Suprapubic skin (tissue), 4 donors: Measurements from ENCODE around the gene TBL1X. TPM values are rescaled to one million over a fixed set of nuclear protein-coding genes. Genes with fewer than 3 reads are reported as not detected.

ENCODE experiments used
- DNase-seq, 2 donors: peaks; one replicate each; pipeline ENCODE4 v3.0.0-alpha.2; 2019; ENCODE audit warnings: low spot score in 2 of 2
- H3K27ac ChIP-seq: fragments of 200-600 bp; sonication (generic); one replicate; pipeline ENCODE4 v1.5.1; 2019
- H3K27me3 ChIP-seq: fragments of 200-600 bp; sonication (generic); one replicate; pipeline ENCODE4 v1.5.1; 2019
- H3K36me3 ChIP-seq: fragments of 200-600 bp; sonication (generic); one replicate; pipeline ENCODE4 v1.5.1; 2019
- H3K4me1 ChIP-seq: fragments of 200-600 bp; sonication (generic); one replicate; pipeline ENCODE4 v1.5.1; 2019
- H3K4me3 ChIP-seq: fragments of 200-600 bp; sonication (generic); one replicate; pipeline ENCODE4 v1.5.1; 2019; ENCODE audit warnings: mild to moderate bottlenecking
- H3K9me3 ChIP-seq: fragments of 200-600 bp; sonication (generic); one replicate; pipeline ENCODE4 v1.5.1; 2019
- EP300 ChIP-seq: sonication (generic); formaldehyde crosslinking; IDR thresholded peaks from one replicate; pipeline ENCODE4 v1.6.1; 2017; ENCODE audit warnings: antibody characterized with exemption
- POLR2A ChIP-seq, 2 donors: fragments of 450-650 bp; IDR thresholded peaks; one replicate each; pipeline ENCODE4 v1.6.1; 2017; ENCODE audit warnings: antibody characterized with exemption in 2 of 2, mild to moderate bottlenecking in 2 of 2, moderate library complexity in 2 of 2
- POLR2AphosphoS5 ChIP-seq, 3 donors: sonication (generic); formaldehyde crosslinking; IDR thresholded peaks; one replicate each; pipeline ENCODE4 v1.6.1; 2017; ENCODE audit warnings: antibody characterized with exemption in 3 of 3
- WGBS: methylation state at CpG from one replicate; pipeline ENCODE4 v1.1.5; 2018; 5-methylcytosine and 5-hydroxymethylcytosine counted together
- total RNA-seq, 4 donors: library from RNA; depleted of rRNA; stranded (reverse); fragments of >200 nt; gene quantifications; one replicate each; pipeline ENCODE4 v1.1.0, GENCODE V29; 2016
- TF ChIP-seq, protein P1 (sequence below), 2 donors: fragments of 200-600 bp in 1 of 2; fragments of 450-650 bp in 1 of 2; sonication (generic) in 1 of 2; IDR thresholded peaks; one replicate each; pipeline ENCODE4 v1.5.1; 2016 to 2019; ENCODE audit warnings: antibody characterized with exemption in 2 of 2, mild to moderate bottlenecking in 1 of 2, moderate library complexity in 1 of 2

Gene TBL1X
- total RNA-seq, 4 donors from 2014 or later = 13.2 to 31.0 (median 17.1) TPM

DNA sequence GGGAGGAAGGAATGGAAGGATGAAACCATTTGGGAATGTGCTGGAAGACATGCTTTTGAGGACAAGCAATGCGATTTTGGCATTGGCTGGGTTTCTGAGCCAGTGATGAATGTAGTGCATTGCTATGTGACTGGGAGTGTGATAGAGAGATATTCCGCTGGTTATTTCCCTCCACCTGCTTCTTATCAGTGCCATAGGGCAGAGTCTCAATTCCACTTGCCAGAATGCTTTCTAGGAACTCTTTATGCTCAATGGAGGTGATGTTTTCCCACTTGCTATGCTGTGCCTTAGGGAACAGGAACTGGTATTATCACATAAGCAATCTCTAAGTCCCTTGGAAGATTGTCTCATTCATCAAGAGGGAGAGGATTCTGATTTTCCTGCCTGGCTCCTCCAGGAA, 28.0 kb downstream of the TBL1X start:
- 65% methylated on average over 2 of the region's 2 CpGs for WGBS
- H3K4me3 ChIP-seq = no peak overlapping the region
- no peaks in the 10 kb centered on the region for H3K27me3 ChIP-seq
- no peaks in the 10 kb centered on the region for H3K36me3 ChIP-seq
- no peaks in the 10 kb centered on the region for H3K4me1 ChIP-seq
- TF ChIP-seq POLR2AphosphoS5 (IDR thresholded peaks at IDR 0.05) (no peak), POLR2A (IDR thresholded peaks at IDR 0.05) (no peak), EP300 (no peak)
- TF ChIP-seq, protein P1, sequence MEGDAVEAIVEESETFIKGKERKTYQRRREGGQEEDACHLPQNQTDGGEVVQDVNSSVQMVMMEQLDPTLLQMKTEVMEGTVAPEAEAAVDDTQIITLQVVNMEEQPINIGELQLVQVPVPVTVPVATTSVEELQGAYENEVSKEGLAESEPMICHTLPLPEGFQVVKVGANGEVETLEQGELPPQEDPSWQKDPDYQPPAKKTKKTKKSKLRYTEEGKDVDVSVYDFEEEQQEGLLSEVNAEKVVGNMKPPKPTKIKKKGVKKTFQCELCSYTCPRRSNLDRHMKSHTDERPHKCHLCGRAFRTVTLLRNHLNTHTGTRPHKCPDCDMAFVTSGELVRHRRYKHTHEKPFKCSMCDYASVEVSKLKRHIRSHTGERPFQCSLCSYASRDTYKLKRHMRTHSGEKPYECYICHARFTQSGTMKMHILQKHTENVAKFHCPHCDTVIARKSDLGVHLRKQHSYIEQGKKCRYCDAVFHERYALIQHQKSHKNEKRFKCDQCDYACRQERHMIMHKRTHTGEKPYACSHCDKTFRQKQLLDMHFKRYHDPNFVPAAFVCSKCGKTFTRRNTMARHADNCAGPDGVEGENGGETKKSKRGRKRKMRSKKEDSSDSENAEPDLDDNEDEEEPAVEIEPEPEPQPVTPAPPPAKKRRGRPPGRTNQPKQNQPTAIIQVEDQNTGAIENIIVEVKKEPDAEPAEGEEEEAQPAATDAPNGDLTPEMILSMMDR (IDR thresholded peaks at IDR 0.05) = no peak
- H3K9me3 ChIP-seq = no peaks in the 10 kb centered on the region
- no peak overlapping the region for H3K27ac ChIP-seq
- no peak for DNase-seq

DNA sequence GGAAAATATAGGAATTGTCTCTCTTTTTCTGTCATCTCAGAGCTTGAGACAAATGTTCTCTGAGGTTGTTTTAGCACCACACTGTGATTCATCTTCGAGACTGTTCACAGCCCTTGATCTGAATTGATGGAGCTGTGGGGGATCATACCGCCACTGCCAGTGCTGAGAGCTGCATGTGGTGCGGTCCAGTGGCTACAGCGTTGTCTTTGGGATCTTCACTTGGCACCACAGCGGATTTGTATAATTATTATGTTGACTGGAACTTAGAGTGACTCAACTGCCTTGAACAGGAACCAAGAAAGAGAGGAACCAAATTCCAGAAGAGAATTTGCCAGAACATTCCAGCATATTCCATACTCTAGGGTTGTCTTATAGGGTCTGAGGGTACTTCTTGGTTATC, 29.1 kb downstream of the TBL1X start:
- H3K36me3 ChIP-seq = no peaks in the 10 kb centered on the region
- DNase-seq = no peak

DNA sequence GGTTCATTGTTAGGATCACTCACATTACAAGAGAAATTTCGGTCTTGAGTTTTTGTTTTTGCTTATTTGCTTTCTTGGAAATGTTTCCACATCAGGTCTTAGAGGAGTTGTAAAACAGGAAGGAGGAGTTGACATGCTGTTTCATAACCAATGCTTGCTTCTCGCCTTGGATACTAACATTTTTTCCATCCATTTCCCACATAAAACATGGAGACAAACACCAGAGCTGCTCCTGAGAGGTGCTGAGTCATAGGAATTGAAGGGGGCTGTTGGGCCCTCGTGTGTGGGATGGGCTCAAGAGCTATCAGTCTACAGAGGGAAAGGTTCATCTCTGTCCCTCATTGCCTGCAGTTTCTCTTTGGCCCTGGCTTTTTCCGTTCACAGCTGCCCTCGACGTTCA, 29.9 kb downstream of the TBL1X start:
- no peak for TF ChIP-seq POLR2AphosphoS5 (IDR thresholded peaks at IDR 0.05)
- TF ChIP-seq POLR2A (IDR thresholded peaks at IDR 0.05) = no peak
- TF ChIP-seq, protein P1 (IDR thresholded peaks at IDR 0.05) = no peak
- TF ChIP-seq EP300 = no peak
- no peaks in the 10 kb centered on the region for H3K4me1 ChIP-seq
- no peaks in the 10 kb centered on the region for H3K9me3 ChIP-seq
- no peak for DNase-seq
- 78% methylated on average over 6 of the region's 6 CpGs for WGBS
- no peaks in the 10 kb centered on the region for H3K27me3 ChIP-seq
- H3K36me3 ChIP-seq = no peaks in the 10 kb centered on the region
- H3K27ac ChIP-seq = no peak overlapping the region
- no peak overlapping the region for H3K4me3 ChIP-seq

More for the DNA sequence above, 29.1 kb downstream of the TBL1X start:
- no peaks in the 10 kb centered on the region for H3K4me1 ChIP-seq
- no peak overlapping the region for H3K4me3 ChIP-seq
- TF ChIP-seq, protein P1 (IDR thresholded peaks at IDR 0.05) = no peak
- TF ChIP-seq POLR2AphosphoS5 (IDR thresholded peaks at IDR 0.05) = no peak
- 71% methylated on average over 5 of the region's 5 CpGs for WGBS
- no peaks in the 10 kb centered on the region for H3K27me3 ChIP-seq
- H3K27ac ChIP-seq = no peak overlapping the region
- no peaks in the 10 kb centered on the region for H3K9me3 ChIP-seq

DNA sequence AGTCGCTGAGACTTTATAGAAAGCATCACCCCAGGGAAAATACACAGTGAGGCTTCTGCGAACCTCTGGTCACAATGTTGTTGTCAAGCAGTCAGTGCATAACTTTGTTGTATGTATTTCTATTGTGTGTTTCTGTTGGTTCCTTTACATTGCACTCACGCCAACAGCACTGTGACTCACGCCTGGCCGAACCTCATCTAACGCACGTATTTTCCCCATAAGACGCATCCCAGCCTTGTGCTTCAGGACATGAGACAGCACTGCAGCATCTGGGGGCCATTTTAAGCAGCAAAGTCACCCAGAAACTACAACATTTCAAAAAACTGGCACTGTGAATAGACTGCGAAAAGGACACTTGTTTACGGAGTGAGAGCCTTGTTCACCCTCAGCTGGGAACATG, 30.6 kb downstream of the TBL1X start:
- no peaks in the 10 kb centered on the region for H3K4me1 ChIP-seq
- DNase-seq = no peak
- WGBS = 94% methylated on average over 10 of the region's 10 CpGs
- H3K36me3 ChIP-seq = no peaks in the 10 kb centered on the region
- H3K27me3 ChIP-seq = no peaks in the 10 kb centered on the region
- H3K9me3 ChIP-seq = no peaks in the 10 kb centered on the region
- no peak for TF ChIP-seq POLR2A (IDR thresholded peaks at IDR 0.05)
- no peak for TF ChIP-seq EP300
- TF ChIP-seq, protein P1 (IDR thresholded peaks at IDR 0.05) = no peak
- TF ChIP-seq POLR2AphosphoS5 (IDR thresholded peaks at IDR 0.05) = no peak
- no peak overlapping the region for H3K4me3 ChIP-seq
- no peak overlapping the region for H3K27ac ChIP-seq

DNA sequence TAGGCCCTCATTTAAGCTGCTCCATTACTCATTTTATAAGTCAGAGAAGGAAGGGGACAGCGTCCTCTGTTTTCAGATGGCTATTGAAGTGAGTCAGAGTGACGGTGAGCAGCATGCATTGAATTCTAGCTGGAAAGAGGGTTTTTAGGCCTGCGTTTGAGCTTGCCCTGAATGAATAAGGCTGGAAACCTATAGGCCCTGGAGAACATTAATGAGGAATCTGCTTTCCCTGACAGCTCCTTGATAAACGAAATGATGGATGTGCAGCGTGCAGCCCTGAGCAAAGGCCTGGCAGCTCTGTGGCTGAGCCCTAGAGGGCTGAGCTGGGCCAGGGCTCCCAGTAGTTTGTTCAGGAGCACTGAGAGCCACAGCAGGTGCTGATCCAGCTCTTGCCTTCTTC, 33.4 kb downstream of the TBL1X start:
- no peak overlapping the region for H3K27ac ChIP-seq
- DNase-seq = no peak
- no peaks in the 10 kb centered on the region for H3K9me3 ChIP-seq
- TF ChIP-seq POLR2AphosphoS5 (IDR thresholded peaks at IDR 0.05) (no peak), POLR2A (IDR thresholded peaks at IDR 0.05) (no peak), EP300 (no peak)
- TF ChIP-seq, protein P1 (IDR thresholded peaks at IDR 0.05) = no peak
- WGBS = 84% methylated on average over 5 of the region's 5 CpGs
- peaks cover 8% of the 10 kb centered on the region for H3K36me3 ChIP-seq
- no peaks in the 10 kb centered on the region for H3K27me3 ChIP-seq
- H3K4me1 ChIP-seq = no peaks in the 10 kb centered on the region
- no peak overlapping the region for H3K4me3 ChIP-seq
